ENCODE results near the gene NOL9. TPM values are rescaled to one million over a fixed set of nuclear protein-coding genes. Genes with fewer than 3 reads are reported as not detected.
A peak's percentile ranks its signal among the peaks of the same experiment; 100 is the strongest.

Gene NOL9
- total and polyA plus RNA-seq, 8 donors: 2.7 to 150 (median 23.5) TPM

DNA sequence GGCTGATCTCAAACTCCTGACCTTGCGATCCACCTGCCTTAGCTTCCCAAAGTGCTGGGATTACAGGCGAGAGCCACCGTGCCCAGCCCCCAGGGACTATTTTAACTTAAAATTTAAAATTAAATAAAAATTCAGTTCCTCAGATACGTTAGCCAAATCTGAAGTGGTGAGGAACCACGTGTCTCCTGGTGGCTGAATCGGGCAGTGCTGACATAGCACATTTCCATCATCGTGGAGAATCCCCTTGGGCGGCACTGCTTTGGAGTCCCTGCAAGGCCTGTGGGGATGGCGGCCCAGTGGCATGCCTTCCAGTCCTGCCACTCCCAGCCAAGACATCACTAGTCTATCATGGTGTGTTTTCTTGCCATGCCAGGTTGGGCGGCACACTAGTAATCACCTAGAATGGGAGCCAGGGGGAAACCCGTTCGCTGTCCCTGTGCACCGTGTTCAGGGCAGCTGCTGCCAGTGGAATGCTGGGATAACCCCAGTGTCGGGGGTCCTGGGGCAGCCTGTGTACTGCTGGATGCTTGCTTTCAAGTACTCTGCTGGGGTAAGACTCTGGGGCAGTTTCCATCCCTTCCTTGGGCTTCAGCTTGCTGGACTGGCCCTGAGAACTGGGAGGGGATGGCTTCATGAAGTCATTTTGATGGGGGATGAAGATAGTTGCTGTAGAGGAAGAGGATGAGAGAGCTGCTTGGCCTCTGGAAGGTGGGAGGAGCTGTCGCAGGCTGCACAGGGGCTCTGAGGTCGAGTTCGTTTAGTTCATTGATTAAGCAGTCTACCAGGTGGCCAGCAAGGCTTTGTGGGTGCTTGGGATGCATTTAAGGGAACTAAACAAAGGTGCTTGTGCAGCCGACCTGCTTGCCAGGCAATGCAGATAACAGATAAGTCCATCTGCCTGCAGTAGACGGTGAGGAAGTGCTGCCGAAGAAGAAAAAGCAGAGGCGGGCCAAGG lies 30.1 kb upstream of the NOL9 start:
- H3K4me3 ChIP-seq: no peak overlapping the region
- no peak for TF ChIP-seq POLR2AphosphoS5 (IDR thresholded peaks at IDR 0.05)
- TF ChIP-seq POLR2A (IDR thresholded peaks at IDR 0.05): no peak
- TF ChIP-seq, protein P1, sequence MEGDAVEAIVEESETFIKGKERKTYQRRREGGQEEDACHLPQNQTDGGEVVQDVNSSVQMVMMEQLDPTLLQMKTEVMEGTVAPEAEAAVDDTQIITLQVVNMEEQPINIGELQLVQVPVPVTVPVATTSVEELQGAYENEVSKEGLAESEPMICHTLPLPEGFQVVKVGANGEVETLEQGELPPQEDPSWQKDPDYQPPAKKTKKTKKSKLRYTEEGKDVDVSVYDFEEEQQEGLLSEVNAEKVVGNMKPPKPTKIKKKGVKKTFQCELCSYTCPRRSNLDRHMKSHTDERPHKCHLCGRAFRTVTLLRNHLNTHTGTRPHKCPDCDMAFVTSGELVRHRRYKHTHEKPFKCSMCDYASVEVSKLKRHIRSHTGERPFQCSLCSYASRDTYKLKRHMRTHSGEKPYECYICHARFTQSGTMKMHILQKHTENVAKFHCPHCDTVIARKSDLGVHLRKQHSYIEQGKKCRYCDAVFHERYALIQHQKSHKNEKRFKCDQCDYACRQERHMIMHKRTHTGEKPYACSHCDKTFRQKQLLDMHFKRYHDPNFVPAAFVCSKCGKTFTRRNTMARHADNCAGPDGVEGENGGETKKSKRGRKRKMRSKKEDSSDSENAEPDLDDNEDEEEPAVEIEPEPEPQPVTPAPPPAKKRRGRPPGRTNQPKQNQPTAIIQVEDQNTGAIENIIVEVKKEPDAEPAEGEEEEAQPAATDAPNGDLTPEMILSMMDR (IDR thresholded peaks at IDR 0.05): no peak
- TF ChIP-seq EP300 (IDR thresholded peaks at IDR 0.05): no peak
- DNase-seq: no peak
- H3K36me3 ChIP-seq: peaks cover 12 to 37% (median 32%) of the 10 kb centered on the region in 4 donors
- 71 to 78% (median 76%) methylated on average over 20 to 21 of the region's 21 CpGs for WGBS, 5 donors
- no peaks in the 10 kb centered on the region for H3K9me3 ChIP-seq
- H3K4me1 ChIP-seq: peaks cover 44 to 88% (median 75%) of the 10 kb centered on the region in 4 donors
- intact Hi-C loops (cut with DNase I; ENCODE audit: low total_unique reads): no loop called here
- no peaks in the 10 kb centered on the region for H3K27me3 ChIP-seq
- no peak overlapping the region for H3K27ac ChIP-seq

DNA sequence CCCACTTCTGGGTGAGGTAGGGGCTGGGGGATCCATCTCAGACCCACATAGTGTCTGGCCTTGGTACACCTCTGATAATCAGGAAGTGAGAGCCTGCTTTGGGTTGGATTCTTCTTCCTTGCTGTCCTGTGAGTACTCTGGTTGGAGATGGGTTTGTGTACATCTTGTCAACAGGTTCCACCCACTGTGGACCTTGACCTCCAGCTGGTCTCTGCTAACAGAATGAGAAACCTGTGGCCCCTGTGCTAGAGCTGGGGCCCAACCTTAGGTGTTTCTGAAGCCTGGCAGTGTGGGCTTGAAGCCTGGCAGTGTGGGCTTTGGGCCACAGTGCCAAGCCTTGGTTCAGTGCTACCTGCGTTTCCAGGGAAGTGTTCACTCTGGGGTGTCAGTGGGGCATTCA lies 28.1 kb upstream of the NOL9 start:
- Histone ChIP-seq H3K4me3 (peak overlapping the region in 1 of 4 donors; percentile 24), H3K27me3 (no peaks in the 10 kb centered on the region), H3K27ac (peak overlapping the region; percentile 62 to 99 (median 98)), H3K9me3 (no peaks in the 10 kb centered on the region), H3K36me3 (peaks cover 0 to 17% (median 11%) of the 10 kb centered on the region in 4 donors), H3K4me1 (peaks cover 38 to 74% (median 63%) of the 10 kb centered on the region in 4 donors)
- WGBS, 5 donors: 28 to 50% (median 33%) methylated on average over 1 of the region's 1 CpG
- DNase-seq: peak; percentile 65 to 78
- TF ChIP-seq, protein P1 (IDR thresholded peaks at IDR 0.05): no peak
- no peak for TF ChIP-seq POLR2AphosphoS5 (IDR thresholded peaks at IDR 0.05)
- TF ChIP-seq EP300 (IDR thresholded peaks at IDR 0.05): no peak
- TF ChIP-seq POLR2A (IDR thresholded peaks at IDR 0.05): no peak
- intact Hi-C loops (cut with DNase I; ENCODE audit: low total_unique reads): no loop called here

DNA sequence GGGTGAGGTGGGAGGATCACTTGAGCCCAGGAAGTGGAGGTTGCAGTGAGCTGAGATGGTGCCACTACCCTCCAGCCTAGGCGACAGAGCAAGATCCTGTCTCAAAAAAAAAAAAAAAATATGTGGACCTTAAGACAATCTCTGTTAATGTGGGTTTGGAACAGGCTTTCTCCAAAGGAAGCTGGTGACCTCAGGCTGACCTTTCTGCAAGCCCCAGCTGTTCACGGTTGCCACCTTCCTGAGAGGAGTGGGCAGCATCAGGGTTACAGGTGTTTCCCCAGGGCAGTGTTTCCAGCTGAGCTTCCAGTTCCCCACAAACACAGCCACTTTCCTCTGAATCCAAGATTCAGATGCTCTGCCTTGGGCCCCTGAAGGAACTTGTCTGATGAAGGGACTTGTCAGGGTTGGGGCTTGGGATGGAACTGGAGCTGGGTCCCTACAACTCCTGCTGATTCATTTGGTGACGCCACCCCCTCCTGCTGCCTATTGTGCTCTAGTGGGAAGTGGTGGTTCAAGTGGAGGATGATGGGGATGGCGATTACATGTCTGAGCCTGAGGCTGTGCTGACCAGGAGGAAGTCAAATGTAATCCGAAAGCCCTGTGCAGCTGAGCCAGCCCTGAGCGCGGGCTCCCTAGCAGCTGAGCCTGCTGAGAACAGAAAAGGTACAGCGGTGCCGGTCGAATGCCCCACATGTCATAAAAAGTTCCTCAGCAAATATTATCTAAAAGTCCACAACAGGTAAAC lies 27.4 kb upstream of the NOL9 start:
- intact Hi-C loops (cut with DNase I; ENCODE audit: low total_unique reads): no loop called here
- no peaks in the 10 kb centered on the region for H3K27me3 ChIP-seq
- TF ChIP-seq, protein P1 (IDR thresholded peaks at IDR 0.05): no peak
- no peak for TF ChIP-seq EP300 (IDR thresholded peaks at IDR 0.05)
- no peak for TF ChIP-seq POLR2A (IDR thresholded peaks at IDR 0.05)
- no peak for TF ChIP-seq POLR2AphosphoS5 (IDR thresholded peaks at IDR 0.05)
- H3K27ac ChIP-seq: peak overlapping the region; percentile 62 to 99 (median 98)
- peaks cover 0 to 11% (median 5%) of the 10 kb centered on the region in 4 donors for H3K36me3 ChIP-seq
- peak in 1 of 2 donors; percentile 46 for DNase-seq
- 37 to 52% (median 39%) methylated on average over 10 of the region's 10 CpGs for WGBS, 5 donors
- peak overlapping the region in 1 of 4 donors; percentile 24 for H3K4me3 ChIP-seq
- H3K4me1 ChIP-seq: peaks cover 32 to 68% (median 56%) of the 10 kb centered on the region in 4 donors
- H3K9me3 ChIP-seq: no peaks in the 10 kb centered on the region

Measured in stomach (tissue), 9 donors.